GM20000 (cell line): ENCODE results near the gene ZIC4.

Source experiments
- DNase-seq: peaks from one replicate; pipeline ENCODE4 v3.0.0; 2012; ENCODE audit warnings: low spot score
- TF ChIP-seq, protein P1 (sequence below): IDR thresholded peaks from 2 replicates; pipeline ENCODE4 v1.5.1; 2012; ENCODE audit warnings: mild to moderate bottlenecking, control low read depth; ENCODE audit errors: extremely low read depth, missing control alignments

Gene ZIC4

DNA sequence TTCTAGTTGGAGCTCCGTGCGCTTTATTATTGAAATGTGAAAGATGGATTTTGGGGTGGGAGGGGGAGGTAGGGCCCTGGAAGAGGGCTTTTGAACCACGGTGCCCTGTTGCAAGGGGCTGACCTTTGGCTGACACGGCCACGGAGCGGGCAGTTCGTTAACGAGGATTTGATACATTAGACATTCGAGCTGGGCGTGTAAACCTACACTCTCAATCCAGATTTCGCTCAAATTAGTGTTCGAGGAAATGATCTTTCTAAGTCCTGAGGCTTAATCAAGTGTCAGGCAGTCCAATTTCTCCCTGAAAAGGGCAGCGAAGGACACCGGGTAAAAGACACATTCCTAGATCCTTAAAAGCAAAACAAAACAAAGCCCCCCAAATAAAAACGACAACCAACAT is 15.9 kb upstream of the ZIC4 start:
- TF ChIP-seq, protein P1, sequence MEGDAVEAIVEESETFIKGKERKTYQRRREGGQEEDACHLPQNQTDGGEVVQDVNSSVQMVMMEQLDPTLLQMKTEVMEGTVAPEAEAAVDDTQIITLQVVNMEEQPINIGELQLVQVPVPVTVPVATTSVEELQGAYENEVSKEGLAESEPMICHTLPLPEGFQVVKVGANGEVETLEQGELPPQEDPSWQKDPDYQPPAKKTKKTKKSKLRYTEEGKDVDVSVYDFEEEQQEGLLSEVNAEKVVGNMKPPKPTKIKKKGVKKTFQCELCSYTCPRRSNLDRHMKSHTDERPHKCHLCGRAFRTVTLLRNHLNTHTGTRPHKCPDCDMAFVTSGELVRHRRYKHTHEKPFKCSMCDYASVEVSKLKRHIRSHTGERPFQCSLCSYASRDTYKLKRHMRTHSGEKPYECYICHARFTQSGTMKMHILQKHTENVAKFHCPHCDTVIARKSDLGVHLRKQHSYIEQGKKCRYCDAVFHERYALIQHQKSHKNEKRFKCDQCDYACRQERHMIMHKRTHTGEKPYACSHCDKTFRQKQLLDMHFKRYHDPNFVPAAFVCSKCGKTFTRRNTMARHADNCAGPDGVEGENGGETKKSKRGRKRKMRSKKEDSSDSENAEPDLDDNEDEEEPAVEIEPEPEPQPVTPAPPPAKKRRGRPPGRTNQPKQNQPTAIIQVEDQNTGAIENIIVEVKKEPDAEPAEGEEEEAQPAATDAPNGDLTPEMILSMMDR: no peak
- DNase-seq: peak; percentile 12

DNA sequence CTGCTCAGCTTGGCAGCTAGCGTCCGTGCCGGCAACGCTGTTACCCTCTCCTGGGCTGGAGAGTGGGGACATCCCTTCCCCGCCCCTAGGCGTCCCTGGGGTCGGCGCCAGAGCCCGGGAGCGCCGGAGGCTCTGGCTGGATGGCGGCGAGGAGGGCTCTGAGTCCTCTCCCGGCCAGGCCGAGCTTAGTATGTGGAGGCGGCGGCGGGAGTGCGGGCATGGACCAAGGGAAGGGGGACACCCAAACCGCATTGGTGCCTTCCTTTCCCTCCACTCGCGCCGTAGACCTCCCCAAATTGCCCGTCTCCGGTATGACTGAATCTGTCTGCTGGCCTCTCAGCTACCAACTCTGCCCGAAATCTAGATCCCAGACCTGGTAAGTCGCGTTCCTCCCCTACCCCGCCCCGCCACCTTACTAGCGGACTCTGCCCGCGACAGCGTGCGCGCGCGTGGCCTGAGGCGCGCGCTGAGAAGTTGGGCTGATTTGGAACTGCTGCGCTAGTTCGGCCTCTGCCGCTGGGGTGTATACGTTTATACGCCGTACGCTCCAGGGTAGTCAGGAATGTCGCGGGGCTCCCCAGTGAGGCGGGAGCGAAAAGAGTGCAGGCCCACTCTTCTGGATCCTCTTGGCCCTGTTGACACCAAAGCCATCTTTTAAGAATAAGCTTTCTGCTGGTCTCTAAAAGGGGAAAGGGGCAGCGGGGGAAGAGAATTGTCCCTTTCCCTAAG is 15.0 kb upstream of the ZIC4 start:
- TF ChIP-seq, protein P1: no peak
- DNase-seq: peak; percentile 7

DNA sequence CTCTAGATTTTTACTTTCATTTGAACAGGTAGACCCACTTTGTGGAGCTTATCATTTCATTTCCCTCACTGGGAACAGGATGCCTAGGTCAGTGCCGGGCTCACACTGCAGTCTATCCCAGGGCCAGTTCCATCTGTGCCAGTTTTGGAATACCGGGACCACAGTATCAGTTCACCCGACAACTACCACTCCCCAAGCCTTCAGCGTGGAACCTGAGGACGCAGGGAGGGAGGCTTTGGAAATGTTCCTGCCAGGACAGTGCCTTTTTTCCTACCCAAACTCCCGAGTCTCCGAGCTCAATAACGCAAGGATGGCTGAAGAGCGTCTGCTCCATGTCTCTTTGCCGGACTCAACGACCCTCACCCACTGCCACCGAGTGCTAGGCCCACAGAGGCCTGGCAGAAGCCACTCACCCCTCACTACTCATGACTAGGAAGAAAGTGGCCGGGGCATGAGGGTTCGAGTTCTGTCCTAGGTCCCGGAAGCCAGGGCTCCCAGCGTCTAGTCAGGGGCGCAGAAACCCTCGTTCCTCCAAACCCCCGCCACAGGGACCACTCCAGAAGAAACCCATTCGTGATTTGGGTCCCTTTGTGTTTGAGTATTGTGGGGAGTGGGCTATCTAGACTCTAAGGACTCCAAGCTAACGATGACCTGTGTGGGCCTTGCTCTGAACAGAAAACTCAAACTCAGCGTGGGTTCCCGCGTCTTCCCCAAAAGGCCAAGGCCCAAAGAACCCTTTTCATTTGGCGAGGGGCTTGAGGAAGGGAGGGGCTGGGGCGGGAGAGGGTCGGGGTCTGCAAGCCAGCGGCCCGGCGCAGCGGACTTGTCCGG is 14.2 kb upstream of the ZIC4 start:
- TF ChIP-seq, protein P1: no peak
- DNase-seq: peak; percentile 9

DNA sequence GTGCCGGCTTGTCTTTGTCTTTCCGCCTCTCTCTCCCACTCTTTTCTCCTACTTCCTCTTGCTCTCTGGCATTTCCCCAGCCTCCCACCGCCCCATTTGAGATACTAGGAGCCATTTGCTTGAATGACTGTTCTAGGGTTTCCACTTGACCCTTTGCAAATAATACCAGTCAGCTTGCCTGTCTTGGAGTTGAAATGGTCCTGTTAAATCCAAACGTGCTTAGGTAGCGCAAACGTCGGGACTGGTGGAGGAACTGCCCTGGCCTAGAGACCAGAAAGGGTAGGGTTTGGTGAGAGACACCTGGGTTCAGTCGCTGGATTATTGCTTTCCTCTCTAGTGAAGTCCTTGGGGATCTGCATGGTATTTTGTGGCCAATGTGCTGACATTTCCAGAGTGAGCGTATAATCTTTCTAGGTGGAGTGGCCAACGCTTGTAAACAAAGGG is 13.5 kb upstream of the ZIC4 start:
- peak; percentile 8 for DNase-seq
- TF ChIP-seq, protein P1: no peak

DNA sequence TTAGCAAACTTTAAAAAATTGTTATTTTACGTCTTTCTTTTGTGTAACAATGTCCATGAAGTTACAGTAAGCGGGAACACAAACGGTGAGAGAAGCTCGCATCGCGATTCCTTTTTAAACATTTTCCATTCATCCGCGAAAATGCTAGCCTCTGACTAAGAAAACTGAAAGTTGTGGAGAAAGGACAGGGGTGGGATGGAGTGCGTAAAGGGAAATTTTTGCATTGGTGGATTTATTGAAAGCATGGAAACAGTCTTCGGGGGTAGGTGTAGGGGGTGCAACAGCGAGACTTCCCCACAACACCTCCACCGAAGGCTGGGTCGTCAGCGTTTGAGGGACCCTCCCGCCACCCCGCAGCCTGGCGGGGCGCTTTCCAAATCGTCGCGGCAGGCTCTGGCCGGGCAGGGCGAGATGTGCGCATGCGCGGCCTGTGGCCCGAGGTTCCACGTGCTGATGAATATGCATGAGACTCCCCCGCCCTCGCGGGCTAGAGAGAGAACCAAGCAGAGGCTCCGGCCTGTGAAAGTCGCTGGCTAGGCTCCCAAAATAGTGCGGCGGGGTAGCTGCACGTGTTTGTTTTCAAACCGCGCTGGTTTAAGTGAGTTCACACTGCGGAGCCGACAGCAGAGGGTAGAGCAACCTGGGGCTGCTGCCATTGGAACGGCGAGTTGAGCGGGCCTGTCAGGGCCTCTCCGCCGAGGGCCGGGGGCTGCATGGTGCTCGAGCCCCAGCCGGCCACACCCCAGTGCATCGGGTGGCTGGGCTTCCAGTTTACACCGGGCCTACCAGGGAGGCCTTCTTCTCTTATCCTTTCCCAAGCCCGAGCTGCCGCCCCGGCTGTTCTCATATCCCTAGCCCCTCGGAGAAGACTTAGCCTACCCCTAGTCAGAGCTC is 12.7 kb upstream of the ZIC4 start:
- peak; percentile 19 for DNase-seq
- TF ChIP-seq, protein P1: no peak

DNA sequence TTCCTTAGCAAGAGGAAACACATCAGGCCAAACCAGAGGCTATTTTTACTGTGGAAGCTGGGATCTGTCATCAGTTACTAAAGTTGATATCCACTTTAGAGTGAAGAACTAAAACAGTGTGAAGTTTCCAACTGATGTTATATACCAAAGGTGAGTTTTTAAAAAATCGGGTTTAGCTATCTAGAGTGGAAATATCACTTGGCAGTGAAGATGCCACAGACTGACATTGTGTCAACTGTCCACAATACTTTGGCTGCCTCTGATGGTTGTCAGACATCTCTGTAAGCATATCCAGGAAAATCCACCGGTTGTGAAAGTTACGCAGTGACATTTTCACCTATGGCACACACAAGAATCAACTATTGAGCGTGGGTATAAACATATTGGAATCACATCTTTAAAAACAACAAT is 12.0 kb upstream of the ZIC4 start:
- DNase-seq: no peak

More for the DNA sequence above, 12.0 kb upstream of the ZIC4 start:
- TF ChIP-seq, protein P1: no peak
